Measurements from ENCODE around the gene ZNF273.
A peak's percentile ranks its signal among the peaks of the same experiment; 100 is the strongest.

ZNF273 gene

GRCh38 chr7:64884085-64884912 is 18.8 kb upstream of the ZNF273 start:
- H2BK5ac ChIP-seq (ENCODE audit: low read length), result no peak overlapping the region
- no peak overlapping the region for H3K4me2 ChIP-seq (ENCODE audit: insufficient read depth, low read length, poor library complexity, severe bottlenecking)
- H2AK5ac ChIP-seq (ENCODE audit: low read depth, low read length), result no peak overlapping the region
- no CpG with 5 or more reads among the region's 22 CpGs for WGBS, 2 donors (ENCODE audit: extremely low coverage in 2 of 2, insufficient read length in 2 of 2, insufficient replicate concordance in 1 of 2)
- H3K23ac ChIP-seq (ENCODE audit: low read depth, low read length, poor library complexity), result no peak overlapping the region
- H2BK15ac ChIP-seq (ENCODE audit: low read length), result no peak overlapping the region
- no peak overlapping the region for H3K4ac ChIP-seq (ENCODE audit: low read length)
- no peak overlapping the region for H3K27ac ChIP-seq (replicated peaks; ENCODE audit: low read length)
- peaks cover 4 to 6% of the 10 kb centered on the region in 2 donors for H3K4me1 ChIP-seq (ENCODE audit: control insufficient read depth in 2 of 2, insufficient read depth in 1 of 2, low read depth in 1 of 2, low read length in 2 of 2)
- no peak for DNase-seq (ENCODE audit: low spot score)
- no peak overlapping the region for H2AFZ ChIP-seq (ENCODE audit: low read length)
- H3K18ac ChIP-seq (ENCODE audit: low read length), result no peak overlapping the region
- no peaks in the 10 kb centered on the region for H3K36me3 ChIP-seq (replicated peaks in 1 of 2; ENCODE audit: control insufficient read depth in 2 of 2, insufficient read depth in 2 of 2, low read length in 2 of 2)
- H2BK120ac ChIP-seq (ENCODE audit: low read depth, low read length), result no peak overlapping the region
- no peak overlapping the region for H3K9ac ChIP-seq (ENCODE audit: low read depth, low read length, poor library complexity)
- peaks cover 2 to 30% (median 19%) of the 10 kb centered on the region in 3 experiments for H3K27me3 ChIP-seq (ENCODE audit: control insufficient read depth in 3 of 3, insufficient read depth in 3 of 3, low read depth in 1 of 3, low read length in 3 of 3)
- no peak overlapping the region for H4K8ac ChIP-seq (ENCODE audit: low read depth, low read length)
- no peaks in the 10 kb centered on the region for H3K79me1 ChIP-seq (ENCODE audit: low read depth, low read length)
- peaks cover 25 to 26% of the 10 kb centered on the region in 2 donors for H3K9me3 ChIP-seq (replicated peaks in 1 of 2; ENCODE audit: control insufficient read depth in 2 of 2, insufficient read depth in 1 of 2, low read depth in 1 of 2, low read length in 2 of 2)
- H2BK12ac ChIP-seq (ENCODE audit: low read length), result no peak overlapping the region
- H3K14ac ChIP-seq (ENCODE audit: low read length), result no peak overlapping the region
- H4K91ac ChIP-seq (ENCODE audit: low read depth, low read length, poor library complexity), result no peak overlapping the region
- H3K4me3 ChIP-seq (ENCODE audit: low read length in 2 of 2), result no peak overlapping the region

GRCh38 chr7:64884913-64885370 is 18.1 kb upstream of the ZNF273 start:
- WGBS, 2 donors (ENCODE audit: extremely low coverage in 2 of 2, insufficient read length in 2 of 2, insufficient replicate concordance in 1 of 2), result no CpG with 5 or more reads among the region's 19 CpGs
- no peak overlapping the region for H2BK5ac ChIP-seq (ENCODE audit: low read length)
- H3K14ac ChIP-seq (ENCODE audit: low read length), result no peak overlapping the region
- no peaks in the 10 kb centered on the region for H3K36me3 ChIP-seq (replicated peaks in 1 of 2; ENCODE audit: control insufficient read depth in 2 of 2, insufficient read depth in 2 of 2, low read length in 2 of 2)
- H3K9me3 ChIP-seq (replicated peaks in 1 of 2; ENCODE audit: control insufficient read depth in 2 of 2, insufficient read depth in 1 of 2, low read depth in 1 of 2, low read length in 2 of 2), result peaks cover 21 to 24% of the 10 kb centered on the region in 2 donors
- H3K4me1 ChIP-seq (ENCODE audit: control insufficient read depth in 2 of 2, insufficient read depth in 1 of 2, low read depth in 1 of 2, low read length in 2 of 2), result peaks cover 6 to 13% of the 10 kb centered on the region in 2 donors
- H3K27me3 ChIP-seq (ENCODE audit: control insufficient read depth in 3 of 3, insufficient read depth in 3 of 3, low read depth in 1 of 3, low read length in 3 of 3), result peaks cover 5 to 37% (median 25%) of the 10 kb centered on the region in 3 experiments
- peak overlapping the region in 1 of 2 donors; percentile 33 for H3K4me3 ChIP-seq (ENCODE audit: low read length in 2 of 2)
- no peak overlapping the region for H4K91ac ChIP-seq (ENCODE audit: low read depth, low read length, poor library complexity)
- H3K23ac ChIP-seq (ENCODE audit: low read depth, low read length, poor library complexity), result peak overlapping the region; percentile 1
- no peak overlapping the region for H3K18ac ChIP-seq (ENCODE audit: low read length)
- H4K8ac ChIP-seq (ENCODE audit: low read depth, low read length), result no peak overlapping the region
- DNase-seq (ENCODE audit: low spot score), result no peak
- H2BK120ac ChIP-seq (ENCODE audit: low read depth, low read length), result no peak overlapping the region
- H3K4me2 ChIP-seq (ENCODE audit: insufficient read depth, low read length, poor library complexity, severe bottlenecking), result no peak overlapping the region
- no peak overlapping the region for H2BK12ac ChIP-seq (ENCODE audit: low read length)
- no peak overlapping the region for H2BK15ac ChIP-seq (ENCODE audit: low read length)
- no peak overlapping the region for H2AFZ ChIP-seq (ENCODE audit: low read length)
- no peak overlapping the region for H3K4ac ChIP-seq (ENCODE audit: low read length)
- no peaks in the 10 kb centered on the region for H3K79me1 ChIP-seq (ENCODE audit: low read depth, low read length)
- no peak overlapping the region for H2AK5ac ChIP-seq (ENCODE audit: low read depth, low read length)
- H3K9ac ChIP-seq (ENCODE audit: low read depth, low read length, poor library complexity), result no peak overlapping the region
- H3K27ac ChIP-seq (replicated peaks; ENCODE audit: low read length), result no peak overlapping the region

- Histone ChIP-seq H3K18ac (ENCODE audit: low read length) (no peak overlapping the region), H3K9me3 (replicated peaks in 1 of 2; ENCODE audit: control insufficient read depth in 2 of 2, insufficient read depth in 1 of 2, low read depth in 1 of 2, low read length in 2 of 2) (peaks cover 20 to 21% of the 10 kb centered on the region in 2 donors), H3K4ac (ENCODE audit: low read length) (no peak overlapping the region), H4K8ac (ENCODE audit: low read depth, low read length) (no peak overlapping the region), H3K36me3 (replicated peaks in 1 of 2; ENCODE audit: control insufficient read depth in 2 of 2, insufficient read depth in 2 of 2, low read length in 2 of 2) (no peaks in the 10 kb centered on the region), H3K9ac (ENCODE audit: low read depth, low read length, poor library complexity) (no peak overlapping the region), H3K79me1 (ENCODE audit: low read depth, low read length) (no peaks in the 10 kb centered on the region), H3K27me3 (ENCODE audit: control insufficient read depth in 3 of 3, insufficient read depth in 3 of 3, low read depth in 1 of 3, low read length in 3 of 3) (peaks cover 5 to 44% (median 33%) of the 10 kb centered on the region in 3 experiments), H2BK15ac (ENCODE audit: low read length) (no peak overlapping the region), H3K14ac (ENCODE audit: low read length) (no peak overlapping the region), H2AK5ac (ENCODE audit: low read depth, low read length) (no peak overlapping the region), H4K91ac (ENCODE audit: low read depth, low read length, poor library complexity) (no peak overlapping the region), H2BK12ac (ENCODE audit: low read length) (no peak overlapping the region), H3K4me3 (ENCODE audit: low read length in 2 of 2) (no peak overlapping the region), H3K4me1 (ENCODE audit: control insufficient read depth in 2 of 2, insufficient read depth in 1 of 2, low read depth in 1 of 2, low read length in 2 of 2) (peaks cover 6 to 13% of the 10 kb centered on the region in 2 donors), H3K4me2 (ENCODE audit: insufficient read depth, low read length, poor library complexity, severe bottlenecking) (no peak overlapping the region), H2BK5ac (ENCODE audit: low read length) (no peak overlapping the region), H2BK120ac (ENCODE audit: low read depth, low read length) (no peak overlapping the region), H3K27ac (replicated peaks; ENCODE audit: low read length) (no peak overlapping the region), H2AFZ (ENCODE audit: low read length) (no peak overlapping the region), H3K23ac (ENCODE audit: low read depth, low read length, poor library complexity) (no peak overlapping the region)
- no peak for DNase-seq (ENCODE audit: low spot score)
- WGBS, 2 donors (ENCODE audit: extremely low coverage in 2 of 2, insufficient read length in 2 of 2, insufficient replicate concordance in 1 of 2), result no CpG with 5 or more reads among the region's 5 CpGs
Measured at GRCh38 chr7:64885520-64886240, 17.4 kb upstream of the ZNF273 start.
